OCI-LY1 (cell line): ENCODE measurements around the gene TARS3.

ENCODE experiments used
- CTCF ChIP-seq: fragments of 200-600 bp; sonication (generic), shearing (Covaris generic); IDR thresholded peaks from 2 replicates; pipeline ENCODE4 v1.5.1; 2017; ENCODE audit warnings: mild to moderate bottlenecking, antibody characterized with exemption, low read length, moderate library complexity, mixed read lengths
- EZH2 ChIP-seq: fragments of 200-600 bp; sonication (generic), shearing (Covaris generic); IDR thresholded peaks from 2 replicates; pipeline ENCODE4 v1.8.0; 2017; ENCODE audit warnings: borderline replicate concordance, mixed run types, mild to moderate bottlenecking, antibody characterized with exemption, low read length, moderate library complexity, mixed read lengths

GRCh38 chr15:101611580-101612299 is 112.5 kb downstream of the TARS3 start:
- no peak for TF ChIP-seq CTCF
- TF ChIP-seq EZH2 = no peak
